GM12878 (cell line): ENCODE data around the gene CCT6A. TPM values are rescaled to one million over a fixed set of nuclear protein-coding genes. Genes with fewer than 3 reads are reported as not detected.

Source experiments
- BCL3 ChIP-seq: IDR thresholded peaks from 2 replicates; pipeline ENCODE4 v1.6.1; 2011; ENCODE audit warnings: borderline replicate concordance, low read depth, mild to moderate bottlenecking, moderate library complexity, low read length; ENCODE audit not compliant: insufficient read depth, poor library complexity, severe bottlenecking
- BMI1 ChIP-seq: fragments of 450-650 bp; IDR thresholded peaks from 2 replicates; pipeline ENCODE4 v1.6.1; 2016; ENCODE audit warnings: mild to moderate bottlenecking, moderate library complexity, borderline replicate concordance
- ESRRA ChIP-seq: IDR thresholded peaks from 2 replicates; pipeline ENCODE4 v1.6.1; 2012; ENCODE audit warnings: mild to moderate bottlenecking, low read length, improper control_type of control experiment
- IKZF1 ChIP-seq: fragments of 450-650 bp; conservative IDR thresholded peaks from 2 replicates; pipeline ENCODE4 v1.6.1; 2017; ENCODE audit warnings: antibody characterized with exemption, mild to moderate bottlenecking
- IRF5 ChIP-seq: fragments of 450-650 bp; IDR thresholded peaks from 2 replicates; pipeline ENCODE4 v1.6.1; 2017; ENCODE audit warnings: borderline replicate concordance
- NFXL1 ChIP-seq: fragments of 450-650 bp; IDR thresholded peaks from 2 replicates; pipeline ENCODE4 v1.6.1; 2017; ENCODE audit warnings: antibody characterized with exemption, mild to moderate bottlenecking, borderline replicate concordance
- NR2C1 ChIP-seq: fragments of 450-650 bp; IDR thresholded peaks from 2 replicates; pipeline ENCODE4 v1.6.1; 2017; ENCODE audit warnings: antibody characterized with exemption, mild to moderate bottlenecking, moderate library complexity
- REST ChIP-seq: IDR thresholded peaks from 2 replicates; pipeline ENCODE4 v1.6.1; 2012; ENCODE audit warnings: mild to moderate bottlenecking, low read depth, low read length
- ZZZ3 ChIP-seq: IDR thresholded peaks from 2 replicates; pipeline ENCODE4 v1.6.1; 2011; ENCODE audit warnings: low read depth; ENCODE audit not compliant: control insufficient read depth, insufficient read length
- polyA plus RNA-seq, 11 experiments: library from polyadenylated mRNA; depleted of rRNA in 4 of 11; unstranded in 6 of 11; stranded (reverse) in 5 of 11; fragments of >200 nt; fragmentation: Nextera tagmentation in 4 of 11; fragmentation: Illumina TruSeq in 1 of 11; extraction: Ambion mirVana in 4 of 11; extraction: Trizol in 1 of 11; gene quantifications; 1 replicate in 1 of 11; 2 replicates in 10 of 11; pipeline versions ENCODE4 v1.2.1 to v1.2.3, GENCODE V29; 2011 to 2016; ENCODE audit warnings: inconsistent platforms in 2 of 11, missing spikeins in 2 of 11, low read depth in 1 of 11
- total RNA-seq, 4 experiments: library from RNA; depleted of rRNA in 3 of 4; stranded (reverse); fragments of >200 nt in 3 of 4; fragmentation: Illumina TruSeq in 1 of 4; extraction: Trizol in 1 of 4; gene quantifications; 2 replicates each; pipeline versions ENCODE4 v1.2.1 to v1.2.3, GENCODE V29; 2013 to 2021
- TF ChIP-seq, protein P1 (sequence below): fragments of 450-650 bp; conservative IDR thresholded peaks from 2 replicates; pipeline ENCODE4 v1.6.1; 2017; ENCODE audit warnings: mild to moderate bottlenecking, moderate library complexity
- TF ChIP-seq, protein P2 (sequence below): fragments of 450-650 bp; IDR thresholded peaks from 2 replicates; pipeline ENCODE4 v1.6.1; 2017; ENCODE audit warnings: mild to moderate bottlenecking, moderate library complexity

Gene CCT6A
- total and polyA plus RNA-seq, 10 of the 15 experiments (the other 5 are each of a cell fraction or from before 2014, with no cell fraction given): 191 to 480 (median 296) TPM

GRCh38 chr7:56051339-56052191 is at the start of gene CCT6A, which contains the start of gene PSPH (continued):
- TF ChIP-seq REST (no peak), ZZZ3 (no peak), ESRRA (no peak), BCL3 (no peak), NR2C1 (0 out of 2 replicates have a peak, but pooled peaks have one; percentile 9), IKZF1 (peak; percentile 99), NFXL1 (no peak), BMI1 (no peak), IRF5 (no peak)
- TF ChIP-seq, protein P1, sequence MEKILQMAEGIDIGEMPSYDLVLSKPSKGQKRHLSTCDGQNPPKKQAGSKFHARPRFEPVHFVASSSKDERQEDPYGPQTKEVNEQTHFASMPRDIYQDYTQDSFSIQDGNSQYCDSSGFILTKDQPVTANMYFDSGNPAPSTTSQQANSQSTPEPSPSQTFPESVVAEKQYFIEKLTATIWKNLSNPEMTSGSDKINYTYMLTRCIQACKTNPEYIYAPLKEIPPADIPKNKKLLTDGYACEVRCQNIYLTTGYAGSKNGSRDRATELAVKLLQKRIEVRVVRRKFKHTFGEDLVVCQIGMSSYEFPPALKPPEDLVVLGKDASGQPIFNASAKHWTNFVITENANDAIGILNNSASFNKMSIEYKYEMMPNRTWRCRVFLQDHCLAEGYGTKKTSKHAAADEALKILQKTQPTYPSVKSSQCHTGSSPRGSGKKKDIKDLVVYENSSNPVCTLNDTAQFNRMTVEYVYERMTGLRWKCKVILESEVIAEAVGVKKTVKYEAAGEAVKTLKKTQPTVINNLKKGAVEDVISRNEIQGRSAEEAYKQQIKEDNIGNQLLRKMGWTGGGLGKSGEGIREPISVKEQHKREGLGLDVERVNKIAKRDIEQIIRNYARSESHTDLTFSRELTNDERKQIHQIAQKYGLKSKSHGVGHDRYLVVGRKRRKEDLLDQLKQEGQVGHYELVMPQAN: peak; percentile 94
- TF ChIP-seq, protein P2, sequence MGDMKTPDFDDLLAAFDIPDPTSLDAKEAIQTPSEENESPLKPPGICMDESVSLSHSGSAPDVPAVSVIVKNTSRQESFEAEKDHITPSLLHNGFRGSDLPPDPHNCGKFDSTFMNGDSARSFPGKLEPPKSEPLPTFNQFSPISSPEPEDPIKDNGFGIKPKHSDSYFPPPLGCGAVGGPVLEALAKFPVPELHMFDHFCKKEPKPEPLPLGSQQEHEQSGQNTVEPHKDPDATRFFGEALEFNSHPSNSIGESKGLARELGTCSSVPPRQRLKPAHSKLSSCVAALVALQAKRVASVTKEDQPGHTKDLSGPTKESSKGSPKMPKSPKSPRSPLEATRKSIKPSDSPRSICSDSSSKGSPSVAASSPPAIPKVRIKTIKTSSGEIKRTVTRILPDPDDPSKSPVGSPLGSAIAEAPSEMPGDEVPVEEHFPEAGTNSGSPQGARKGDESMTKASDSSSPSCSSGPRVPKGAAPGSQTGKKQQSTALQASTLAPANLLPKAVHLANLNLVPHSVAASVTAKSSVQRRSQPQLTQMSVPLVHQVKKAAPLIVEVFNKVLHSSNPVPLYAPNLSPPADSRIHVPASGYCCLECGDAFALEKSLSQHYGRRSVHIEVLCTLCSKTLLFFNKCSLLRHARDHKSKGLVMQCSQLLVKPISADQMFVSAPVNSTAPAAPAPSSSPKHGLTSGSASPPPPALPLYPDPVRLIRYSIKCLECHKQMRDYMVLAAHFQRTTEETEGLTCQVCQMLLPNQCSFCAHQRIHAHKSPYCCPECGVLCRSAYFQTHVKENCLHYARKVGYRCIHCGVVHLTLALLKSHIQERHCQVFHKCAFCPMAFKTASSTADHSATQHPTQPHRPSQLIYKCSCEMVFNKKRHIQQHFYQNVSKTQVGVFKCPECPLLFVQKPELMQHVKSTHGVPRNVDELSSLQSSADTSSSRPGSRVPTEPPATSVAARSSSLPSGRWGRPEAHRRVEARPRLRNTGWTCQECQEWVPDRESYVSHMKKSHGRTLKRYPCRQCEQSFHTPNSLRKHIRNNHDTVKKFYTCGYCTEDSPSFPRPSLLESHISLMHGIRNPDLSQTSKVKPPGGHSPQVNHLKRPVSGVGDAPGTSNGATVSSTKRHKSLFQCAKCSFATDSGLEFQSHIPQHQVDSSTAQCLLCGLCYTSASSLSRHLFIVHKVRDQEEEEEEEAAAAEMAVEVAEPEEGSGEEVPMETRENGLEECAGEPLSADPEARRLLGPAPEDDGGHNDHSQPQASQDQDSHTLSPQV: no peak
